Lung microvascular endothelial cell (primary cell): Measurements from ENCODE around the gene BANF2. TPM values are rescaled to one million over a fixed set of nuclear protein-coding genes. Genes with fewer than 3 reads are reported as not detected.
"Not testable (repeated sequence)": the region's sequence is repeated elsewhere in the genome, so short reads cannot be mapped to it uniquely, and the experiment has no call there.

Experiments used
- DNase-seq, 2 donors: peaks; one replicate each; pipeline versions ENCODE4 v3.0.0 to v3.0.0-alpha.2; 2010; ENCODE audit warnings: low read depth in 2 of 2
- total RNA-seq: library from RNA; depleted of rRNA; stranded (reverse); fragments of >200 nt; gene quantifications from 2 replicates; pipeline ENCODE4 v1.2.1, GENCODE V29; 2014

BANF2 gene
- total RNA-seq, 1 donor from 2014 or later: not detected

GRCh38 chr20:17761604-17762003 lies 61.8 kb downstream of the BANF2 start:
- DNase-seq: peak in 1 of 2 donors; percentile 20

- no peak for DNase-seq
Measured at GRCh38 chr20:17762243-17762872, 62.6 kb downstream of the BANF2 start.

GRCh38 chr20:17762873-17763557 lies 63.2 kb downstream of the BANF2 start:
- DNase-seq: no peak

GRCh38 chr20:17765017-17765416 lies 65.3 kb downstream of the BANF2 start:
- no peak for DNase-seq

- DNase-seq: no peak
Measured at GRCh38 chr20:17765584-17765983, 65.8 kb downstream of the BANF2 start.

- DNase-seq: no peak
Measured at GRCh38 chr20:17766226-17766625, 66.5 kb downstream of the BANF2 start.

GRCh38 chr20:17767624-17768023 lies 67.9 kb downstream of the BANF2 start:
- DNase-seq: no peak

- no peak for DNase-seq
Measured at GRCh38 chr20:17768271-17768670, 68.5 kb downstream of the BANF2 start.

GRCh38 chr20:17769716-17770115 lies 70.0 kb downstream of the BANF2 start:
- DNase-seq: not testable (repeated sequence)

- no peak for DNase-seq
Measured at GRCh38 chr20:17771206-17772004, 71.6 kb downstream of the BANF2 start.

- DNase-seq: no peak
Measured at GRCh38 chr20:17772005-17772343, 72.2 kb downstream of the BANF2 start.

- DNase-seq: no peak
Measured at GRCh38 chr20:17773619-17774018, 73.9 kb downstream of the BANF2 start.

- DNase-seq: no peak
Measured at GRCh38 chr20:17775600-17775999, 75.8 kb downstream of the BANF2 start.

- DNase-seq: no peak
Measured at GRCh38 chr20:17776551-17776950, 76.8 kb downstream of the BANF2 start.

- DNase-seq: not testable (repeated sequence)
Measured at GRCh38 chr20:17779011-17779410, 79.2 kb downstream of the BANF2 start.

GRCh38 chr20:17782768-17783167 lies 83.0 kb downstream of the BANF2 start:
- DNase-seq: no peak

- no peak for DNase-seq
Measured at GRCh38 chr20:17783671-17784070, 83.9 kb downstream of the BANF2 start.

GRCh38 chr20:17785007-17785406 lies 85.2 kb downstream of the BANF2 start:
- DNase-seq: no peak
